Inferior parietal cortex (tissue), 1 donor: Measurements from ENCODE around the gene BST1.

Source experiments
- DNase-seq: peaks from one replicate; pipeline ENCODE4 v3.0.0-alpha.2; 2016; ENCODE audit errors: extremely low spot score

Gene BST1

GRCh38 chr4:15779306-15779705 is 76.4 kb downstream of the BST1 start:
- DNase-seq, result peak; percentile 57

- DNase-seq, result no peak
Observed at GRCh38 chr4:15779809-15780208, 76.9 kb downstream of the BST1 start.

GRCh38 chr4:15781427-15782095 is 78.7 kb downstream of the BST1 start:
- no peak for DNase-seq
